Measurements from ENCODE around the gene PTPRC.

PTPRC gene

DNA sequence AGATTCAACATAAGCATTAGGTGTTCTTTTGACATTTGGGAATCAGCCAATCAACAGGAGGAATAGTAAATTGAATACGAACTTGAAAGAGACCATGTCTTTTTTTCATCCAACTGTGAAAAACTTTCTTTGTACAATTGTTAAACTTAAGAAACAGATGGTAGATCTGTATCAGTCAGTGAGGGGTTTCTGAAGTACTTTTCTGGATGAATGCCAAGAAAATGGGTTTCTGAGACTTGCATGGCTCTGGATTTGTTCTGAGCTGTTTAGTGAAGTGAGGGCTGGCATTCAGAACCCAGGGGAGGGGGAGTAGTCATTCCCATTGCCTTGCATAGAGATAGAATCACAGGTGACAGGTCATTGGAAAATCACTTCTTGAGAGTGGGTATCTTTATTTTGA is 37.4 kb downstream of the PTPRC start:
- no peak for DNase-seq (ENCODE audit: low spot score)
- TF ChIP-seq CTCF (IDR thresholded peaks at IDR 0.05; ENCODE audit: extremely low read depth, missing control alignments): no peak

DNA sequence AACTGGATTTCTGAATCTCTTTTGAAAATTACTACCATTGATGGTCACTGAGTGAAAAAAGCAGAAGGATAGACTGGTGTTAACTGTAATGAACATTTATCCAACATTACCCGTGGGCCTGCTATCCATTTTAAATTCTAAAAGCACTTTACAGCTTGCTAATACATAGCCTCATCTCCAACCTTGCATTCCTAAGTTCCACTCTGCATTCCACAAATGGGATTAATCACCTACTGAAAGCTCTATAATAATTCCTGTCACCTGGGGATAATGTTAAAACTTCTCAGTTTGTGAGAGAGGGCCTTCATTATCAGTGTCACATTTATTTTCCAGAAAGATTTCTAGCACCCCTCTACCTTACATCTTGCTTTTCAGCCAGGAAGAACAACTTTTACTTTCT is 38.2 kb downstream of the PTPRC start:
- TF ChIP-seq CTCF (IDR thresholded peaks at IDR 0.05; ENCODE audit: extremely low read depth, missing control alignments): no peak

DNA sequence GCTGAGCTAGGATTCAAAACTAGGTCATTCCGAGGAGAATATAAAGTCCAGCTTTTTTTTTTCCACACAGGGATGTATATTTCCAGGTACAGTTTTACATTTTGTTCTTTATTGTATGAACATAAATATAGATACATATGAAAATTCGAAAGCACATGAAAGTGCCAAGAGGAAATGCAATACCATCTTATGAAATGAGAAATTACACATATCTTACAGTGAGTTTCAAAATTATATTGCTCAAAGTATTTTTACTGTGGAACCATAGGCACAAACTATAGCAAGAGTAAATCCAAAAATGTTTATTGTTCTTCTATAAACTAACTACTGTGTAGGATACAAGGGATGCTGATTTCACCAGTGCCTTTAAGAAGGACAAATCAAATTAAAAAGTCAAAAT is 39.0 kb downstream of the PTPRC start:
- DNase-seq (ENCODE audit: low spot score): no peak
- TF ChIP-seq CTCF (IDR thresholded peaks at IDR 0.05; ENCODE audit: extremely low read depth, missing control alignments): no peak

More for the DNA sequence above, 38.2 kb downstream of the PTPRC start:
- DNase-seq (ENCODE audit: low spot score): no peak

DNA sequence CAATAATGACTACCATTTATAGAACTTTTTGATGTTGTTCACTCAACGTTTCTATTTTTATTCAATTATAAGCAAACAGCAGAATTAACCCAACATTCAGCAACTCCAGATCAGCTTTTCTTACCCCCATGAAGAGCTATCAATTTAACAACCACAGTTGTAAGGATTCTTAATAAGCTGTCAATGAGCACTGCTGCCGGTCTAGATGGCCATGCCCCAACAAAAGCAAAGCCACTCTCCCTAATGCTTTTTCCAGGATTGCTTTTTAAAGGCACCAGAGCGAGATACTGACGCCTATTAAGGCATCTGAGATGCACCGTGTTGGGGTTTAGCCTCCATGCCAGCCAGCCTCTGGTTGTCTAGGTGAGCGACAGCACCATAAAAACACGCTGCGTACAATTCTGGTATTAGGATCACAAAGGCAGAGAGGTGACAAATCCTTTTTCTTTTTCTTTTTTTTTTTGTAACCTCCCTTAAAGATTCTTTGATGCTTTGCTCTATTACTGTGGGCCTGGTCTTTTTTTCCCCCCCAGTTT is 39.5 kb downstream of the PTPRC start:
- no peak for TF ChIP-seq CTCF (IDR thresholded peaks at IDR 0.05; ENCODE audit: extremely low read depth, missing control alignments)
- no peak for DNase-seq (ENCODE audit: low spot score)

GRCh38 chr1:198678901-198679329 is 40.1 kb downstream of the PTPRC start:
- DNase-seq (ENCODE audit: low spot score): no peak
- no peak for TF ChIP-seq CTCF (IDR thresholded peaks at IDR 0.05; ENCODE audit: extremely low read depth, missing control alignments)

GRCh38 chr1:198679535-198680173 is 40.8 kb downstream of the PTPRC start:
- no peak for DNase-seq (ENCODE audit: low spot score)
- no peak for TF ChIP-seq CTCF (IDR thresholded peaks at IDR 0.05; ENCODE audit: extremely low read depth, missing control alignments)

- no peak for TF ChIP-seq CTCF (IDR thresholded peaks at IDR 0.05; ENCODE audit: extremely low read depth, missing control alignments)
- DNase-seq (ENCODE audit: low spot score): no peak
Measured at GRCh38 chr1:198680174-198680875, 41.5 kb downstream of the PTPRC start.

All from GM20000 (cell line).